Neural crest cell (in vitro differentiated cells): ENCODE data around the gene ALG12. TPM values are rescaled to one million over a fixed set of nuclear protein-coding genes. Genes with fewer than 3 reads are reported as not detected.

Source experiments
- DNase-seq: peaks from one replicate; pipeline ENCODE4 v3.0.0; 2021; ENCODE audit warnings: low read depth, mixed read lengths, low spot score
- H3K27ac Mint-ChIP-seq: one replicate; pipeline ENCODE4 v1.8.0; 2021; ENCODE audit warnings: mild to moderate bottlenecking, mixed read lengths; ENCODE audit not compliant: unreplicated experiment
- H3K27me3 Mint-ChIP-seq: 2 replicates; pipeline ENCODE4 v1.8.0; 2021; ENCODE audit warnings: low read depth, mild to moderate bottlenecking, mixed read lengths
- H3K36me3 Mint-ChIP-seq: 2 replicates; pipeline ENCODE4 v1.8.0; 2021; ENCODE audit warnings: low read depth, mild to moderate bottlenecking, mixed read lengths
- H3K4me1 Mint-ChIP-seq: 2 replicates; pipeline ENCODE4 v1.8.0; 2021; ENCODE audit warnings: mixed read lengths
- H3K4me3 Mint-ChIP-seq: one replicate; pipeline ENCODE4 v1.8.0; 2021; ENCODE audit warnings: mild to moderate bottlenecking, mixed read lengths
- H3K9me3 Mint-ChIP-seq: 2 replicates; pipeline ENCODE4 v1.8.0; 2021; ENCODE audit warnings: mixed read lengths
- CTCF ChIP-seq: fragments of 200-600 bp; sonication (generic); conservative IDR thresholded peaks from 2 replicates; pipeline ENCODE4 v1.5.0; 2021; ENCODE audit warnings: antibody characterized with exemption, mild to moderate bottlenecking
- total RNA-seq: library from RNA; stranded (reverse); gene quantifications from 2 replicates; pipeline ENCODE4 v1.2.1, GENCODE V29; 2021

Gene ALG12
- total RNA-seq, 1 donor from 2014 or later, result 21.2 TPM

GRCh38 chr22:49892226-49892899 is 25.9 kb downstream of the ALG12 start:
- Mint-ChIP-seq H3K4me1 (peaks cover 7% of the 10 kb centered on the region), H3K4me3 (no peak overlapping the region), H3K36me3 (peaks cover 71% of the 10 kb centered on the region), H3K27ac (no peak overlapping the region), H3K27me3 (no peaks in the 10 kb centered on the region), H3K9me3 (peaks cover 6% of the 10 kb centered on the region)
- TF ChIP-seq CTCF, result no peak
- no peak for DNase-seq

- H3K4me3 Mint-ChIP-seq, result no peak overlapping the region
- no peak for TF ChIP-seq CTCF
- peaks cover 1% of the 10 kb centered on the region for H3K4me1 Mint-ChIP-seq
- H3K36me3 Mint-ChIP-seq, result peaks cover 78% of the 10 kb centered on the region
- H3K27ac Mint-ChIP-seq, result no peak overlapping the region
- H3K27me3 Mint-ChIP-seq, result no peaks in the 10 kb centered on the region
- no peak for DNase-seq
- H3K9me3 Mint-ChIP-seq, result no peaks in the 10 kb centered on the region
Observed at GRCh38 chr22:49889071-49889470, 29.2 kb downstream of the ALG12 start.

GRCh38 chr22:49887702-49888101 is 30.5 kb downstream of the ALG12 start:
- H3K4me1 Mint-ChIP-seq, result peaks cover 2% of the 10 kb centered on the region
- no peak overlapping the region for H3K27ac Mint-ChIP-seq
- no peaks in the 10 kb centered on the region for H3K27me3 Mint-ChIP-seq
- TF ChIP-seq CTCF, result no peak
- H3K9me3 Mint-ChIP-seq, result no peaks in the 10 kb centered on the region
- no peak for DNase-seq
- H3K4me3 Mint-ChIP-seq, result no peak overlapping the region
- peaks cover 80% of the 10 kb centered on the region for H3K36me3 Mint-ChIP-seq

- no peak for DNase-seq
- no peak overlapping the region for H3K27ac Mint-ChIP-seq
- TF ChIP-seq CTCF, result no peak
- H3K4me3 Mint-ChIP-seq, result no peak overlapping the region
- no peaks in the 10 kb centered on the region for H3K27me3 Mint-ChIP-seq
- H3K9me3 Mint-ChIP-seq, result no peaks in the 10 kb centered on the region
- H3K4me1 Mint-ChIP-seq, result peaks cover 6% of the 10 kb centered on the region
- H3K36me3 Mint-ChIP-seq, result peaks cover 82% of the 10 kb centered on the region
Observed at GRCh38 chr22:49887064-49887451, 31.2 kb downstream of the ALG12 start.

- no peak overlapping the region for H3K4me3 Mint-ChIP-seq
- H3K9me3 Mint-ChIP-seq, result no peaks in the 10 kb centered on the region
- DNase-seq, result no peak
- TF ChIP-seq CTCF, result no peak
- H3K27me3 Mint-ChIP-seq, result no peaks in the 10 kb centered on the region
- peaks cover 83% of the 10 kb centered on the region for H3K36me3 Mint-ChIP-seq
- peaks cover 6% of the 10 kb centered on the region for H3K4me1 Mint-ChIP-seq
- H3K27ac Mint-ChIP-seq, result no peak overlapping the region
Observed at GRCh38 chr22:49886346-49887063, 31.7 kb downstream of the ALG12 start.
